SK-N-SH (cell line): ENCODE measurements around the gene SFN. TPM values are rescaled to one million over a fixed set of nuclear protein-coding genes. Genes with fewer than 3 reads are reported as not detected.
A peak's percentile ranks its signal among the peaks of the same experiment; 100 is the strongest.

Experiments
- CTCF ChIP-seq: fragments of 200-600 bp; sonication (generic); IDR thresholded peaks from 2 replicates; pipeline ENCODE4 v1.6.1; 2017; ENCODE audit warnings: antibody characterized with exemption, mild to moderate bottlenecking, moderate library complexity
- ELF1 ChIP-seq: IDR thresholded peaks from 2 replicates; pipeline ENCODE4 v1.4.0; 2012
- EZH2phosphoT487 ChIP-seq: fragments of 200-600 bp; sonication (generic); IDR thresholded peaks from 2 replicates; pipeline ENCODE4 v1.6.1; 2017; ENCODE audit warnings: low read depth, mixed run types, mild to moderate bottlenecking, antibody characterized with exemption, moderate library complexity, borderline replicate concordance
- FOSL2 ChIP-seq: IDR thresholded peaks from 2 replicates; pipeline ENCODE4 v1.4.0; 2012; ENCODE audit warnings: low read depth, mild to moderate bottlenecking, moderate library complexity, borderline replicate concordance
- GATA2 ChIP-seq: sonication (generic); formaldehyde crosslinking; IDR thresholded peaks from 2 replicates; pipeline ENCODE4 v1.5.0; 2020; ENCODE audit warnings: mild to moderate bottlenecking, missing genetic modification reagents
- IRF3 ChIP-seq: fragments of 150-350 bp; IDR thresholded peaks from 2 replicates; pipeline ENCODE4 v1.6.1; 2016; ENCODE audit warnings: mild to moderate bottlenecking, low read depth, low read length
- JUND ChIP-seq: IDR thresholded peaks from 2 replicates; pipeline ENCODE4 v1.4.0; 2012
- NRF1 ChIP-seq: IDR thresholded peaks from 2 replicates; pipeline ENCODE4 v1.6.1; 2012; ENCODE audit warnings: low read depth, mild to moderate bottlenecking, low read length
- RAD21 ChIP-seq: IDR thresholded peaks from 2 replicates; pipeline ENCODE4 v1.6.1; 2012; ENCODE audit warnings: mild to moderate bottlenecking, low read length
- REST ChIP-seq: IDR thresholded peaks from 2 replicates; pipeline ENCODE4 v1.6.1; 2012; ENCODE audit warnings: mild to moderate bottlenecking, low read depth, low read length, moderate library complexity
- RFX5 ChIP-seq: IDR thresholded peaks from 2 replicates; pipeline ENCODE4 v1.6.1; 2012; ENCODE audit warnings: mild to moderate bottlenecking, improper control_type of control experiment, low read length
- RXRA ChIP-seq: IDR thresholded peaks from 2 replicates; pipeline ENCODE4 v1.4.0; 2012; ENCODE audit warnings: low read depth, mild to moderate bottlenecking, borderline replicate concordance
- SIN3A ChIP-seq: IDR thresholded peaks from 2 replicates; pipeline ENCODE4 v1.6.1; 2012; ENCODE audit warnings: low read depth, mild to moderate bottlenecking, low read length, moderate library complexity, borderline replicate concordance
- TAF1 ChIP-seq: IDR thresholded peaks from 2 replicates; pipeline ENCODE4 v1.6.1; 2012; ENCODE audit warnings: low read depth, mild to moderate bottlenecking, low read length, moderate library complexity, borderline replicate concordance
- TEAD4 ChIP-seq: IDR thresholded peaks from 2 replicates; pipeline ENCODE4 v1.4.0; 2012; ENCODE audit warnings: mild to moderate bottlenecking, borderline replicate concordance; ENCODE audit not compliant: insufficient read depth
- USF1 ChIP-seq: IDR thresholded peaks from 2 replicates; pipeline ENCODE4 v1.4.0; 2012; ENCODE audit warnings: low read depth, borderline replicate concordance
- USF2 ChIP-seq: fragments of 150-350 bp; IDR thresholded peaks from 2 replicates; pipeline ENCODE4 v1.6.1; 2017; ENCODE audit warnings: antibody characterized with exemption, low read length, low read depth, borderline replicate concordance
- polyA plus RNA-seq, 3 experiments: library from polyadenylated mRNA; depleted of rRNA; stranded (reverse); fragments of >200 nt; gene quantifications; 2 replicates each; pipeline ENCODE4 v1.2.3, GENCODE V29; 2012

Gene SFN
- polyA plus RNA-seq, 1 of the 3 experiments (the other 2 are of a cell fraction): 0.18 TPM

GRCh38 chr1:26900001-26900814 is 37.3 kb downstream of the SFN start, which contains the start of gene GPATCH3 (continued):
- TF ChIP-seq NRF1 (no peak), TAF1 (peak; percentile 96), RAD21 (no peak), IRF3 (no peak), SIN3A (peak; percentile 98; the same call in 1 of the 2 replicates), ELF1 (no peak), JUND (no peak), EZH2phosphoT487 (no peak), FOSL2 (no peak), REST (peak; percentile 75; the same call in 1 of the 2 replicates), GATA2 (no peak), CTCF (no peak), USF1 (peak; percentile 98), RXRA (no peak), USF2 (peak; percentile 72), TEAD4 (no peak), RFX5 (no peak)
- TF ChIP-seq, all 33 proteins: peak for 11
